GM04503 (cell line): ENCODE results near the gene PRPF40A.

Experiments used
- DNase-seq: peaks from one replicate; pipeline ENCODE4 v3.0.0-alpha.2; 2012; ENCODE audit warnings: low read depth

The PRPF40A gene

GRCh38 chr2:152716805-152717227, 445 bp downstream of the PRPF40A start:
- DNase-seq: no peak

- no peak for DNase-seq
Observed at GRCh38 chr2:152715854-152716428, 1.3 kb downstream of the PRPF40A start.

DNA sequence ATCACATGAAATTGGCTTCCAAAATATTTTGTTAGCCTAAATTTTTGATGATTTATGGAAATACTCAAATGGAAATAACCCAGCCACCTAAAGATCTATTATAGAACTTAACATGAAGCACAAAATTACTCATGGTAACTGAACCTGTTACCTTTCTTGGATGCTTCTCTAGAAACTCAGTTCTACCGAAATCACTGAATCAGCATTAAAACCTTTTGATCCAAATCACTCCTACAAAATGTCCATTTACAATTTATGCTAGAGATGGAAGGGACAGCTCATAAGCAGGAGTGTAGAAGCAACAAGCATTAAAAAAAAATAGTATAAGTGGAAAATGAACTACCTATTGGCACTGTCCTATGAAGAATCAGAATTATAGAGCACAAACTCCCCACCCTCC, 2.1 kb downstream of the PRPF40A start:
- no peak for DNase-seq

GRCh38 chr2:152710713-152711112, 6.5 kb downstream of the PRPF40A start:
- no peak for DNase-seq

DNA sequence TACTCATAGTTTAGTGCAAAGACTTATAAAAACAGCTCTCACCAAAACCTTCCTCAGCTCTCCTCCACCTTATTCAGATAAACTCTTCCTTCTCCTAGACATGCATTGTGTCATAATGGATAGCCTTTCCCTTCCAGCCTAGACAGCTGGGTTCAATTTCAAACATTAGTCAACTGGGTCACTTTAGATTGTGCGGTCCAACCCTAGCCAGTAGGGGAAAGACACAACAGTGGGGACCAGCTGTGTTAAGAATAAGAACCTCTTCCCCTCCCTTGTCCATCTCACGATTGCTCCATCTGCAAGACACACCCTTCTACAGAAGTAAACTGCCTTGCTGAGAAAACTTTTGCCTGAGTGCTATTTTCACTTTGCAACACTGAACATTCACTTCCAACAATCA, 8.5 kb downstream of the PRPF40A start:
- no peak for DNase-seq

- DNase-seq: no peak
Observed at GRCh38 chr2:152706477-152707021, 10.7 kb downstream of the PRPF40A start.

- DNase-seq: no peak
Observed at GRCh38 chr2:152701198-152701597, 16.1 kb downstream of the PRPF40A start.

DNA sequence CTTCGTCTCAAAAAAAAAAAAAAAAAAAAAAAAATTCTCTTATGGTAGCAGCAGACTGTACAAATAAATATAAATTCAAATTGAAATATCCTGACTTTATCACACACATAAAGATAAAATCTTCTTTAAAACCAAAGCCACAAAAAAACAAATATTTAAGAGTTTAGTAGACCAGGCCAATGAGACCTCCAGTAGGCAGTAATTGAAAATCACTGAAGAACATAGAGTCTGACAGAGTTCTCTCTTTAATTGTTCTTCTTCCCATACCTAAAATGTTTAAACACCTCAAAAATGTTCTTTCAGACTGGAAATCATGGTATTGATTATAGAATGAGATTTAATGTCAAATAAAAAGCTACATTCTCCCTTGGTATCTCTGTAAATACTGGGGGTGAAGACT, 20.8 kb downstream of the PRPF40A start:
- peak; percentile 9 for DNase-seq

DNA sequence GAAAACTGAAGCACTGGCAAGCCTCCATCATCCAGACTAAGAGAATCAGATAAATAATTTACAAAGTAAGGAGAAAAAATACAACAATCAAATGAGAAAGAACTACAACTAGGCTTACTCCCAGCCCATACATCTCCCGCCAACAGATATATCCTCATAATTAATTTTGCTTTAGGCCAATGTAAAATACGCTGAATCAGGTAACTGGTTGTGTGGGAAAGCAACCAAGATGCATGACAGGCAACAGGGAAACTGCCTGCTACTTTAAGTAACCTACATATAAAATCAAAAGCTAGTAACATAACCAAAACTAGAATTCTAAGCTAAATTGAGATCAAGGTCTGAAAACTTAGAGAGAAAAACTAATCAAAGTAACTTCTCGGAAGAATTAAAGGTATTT, 21.5 kb downstream of the PRPF40A start:
- no peak for DNase-seq

- DNase-seq: peak; percentile 17
Observed at GRCh38 chr2:152694161-152694661, 23.1 kb downstream of the PRPF40A start.

GRCh38 chr2:152693033-152693432, 24.2 kb downstream of the PRPF40A start:
- no peak for DNase-seq

- no peak for DNase-seq
Observed at GRCh38 chr2:152686321-152686720, 30.9 kb downstream of the PRPF40A start.

- DNase-seq: no peak
Observed at GRCh38 chr2:152683400-152683799, 33.9 kb downstream of the PRPF40A start.

DNA sequence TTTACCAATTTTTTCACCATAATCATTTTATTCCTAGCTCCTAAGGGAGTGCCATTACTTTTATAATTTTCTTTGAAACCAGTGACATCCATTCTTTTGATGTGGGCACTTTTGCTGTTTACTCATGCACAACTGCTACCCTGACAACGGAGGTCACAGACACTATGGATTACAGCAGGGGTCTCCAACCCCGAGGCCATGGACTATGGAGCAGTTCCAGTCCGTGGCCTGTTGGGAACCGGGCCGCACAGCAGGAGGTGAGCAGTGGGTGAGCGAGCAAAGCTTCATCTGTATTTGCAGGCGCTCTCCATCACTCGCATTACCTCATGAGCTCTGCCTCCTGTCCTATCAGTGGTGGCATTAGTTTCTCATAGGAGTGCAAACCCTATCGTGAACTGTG, 34.6 kb downstream of the PRPF40A start:
- DNase-seq: no peak

DNA sequence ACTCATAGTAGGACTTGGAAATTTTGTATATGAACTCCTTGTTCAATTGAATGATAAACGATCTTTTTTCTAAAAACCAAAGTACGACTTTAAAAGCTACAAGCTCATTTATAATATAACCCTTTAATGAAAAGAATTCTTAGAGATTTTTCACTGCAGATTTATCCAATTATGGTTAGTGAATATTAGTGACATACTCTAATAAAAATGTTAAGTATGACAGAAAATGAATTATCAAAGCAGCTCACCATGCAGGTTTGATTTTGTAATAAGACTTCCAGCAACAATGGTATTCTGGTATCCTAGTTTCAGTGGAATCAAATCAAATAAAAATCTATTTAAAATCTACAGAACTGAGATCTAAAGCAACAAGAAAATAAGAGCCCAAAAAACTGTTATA, 38.5 kb downstream of the PRPF40A start:
- no peak for DNase-seq

- DNase-seq: no peak
Observed at GRCh38 chr2:152676461-152676860, 40.8 kb downstream of the PRPF40A start.

DNA sequence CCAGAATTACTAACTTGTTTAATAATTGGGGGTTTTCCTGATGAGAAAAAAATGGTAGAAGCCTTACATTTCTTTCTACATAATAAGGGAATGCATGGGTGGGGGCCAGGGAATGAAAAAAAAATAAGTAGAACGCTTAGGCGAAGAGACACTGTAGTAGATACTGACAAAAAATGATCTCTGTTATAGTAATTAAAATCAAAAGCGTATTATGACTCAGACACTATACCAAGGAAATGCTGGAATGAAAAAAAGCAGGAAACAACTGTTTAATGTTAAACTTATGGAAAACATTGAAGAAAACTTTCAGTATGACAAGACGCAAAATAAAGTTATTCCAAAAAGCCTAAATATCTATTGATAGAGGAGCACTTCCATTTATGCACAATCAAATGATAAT, 42.9 kb downstream of the PRPF40A start:
- DNase-seq: no peak

- no peak for DNase-seq
Observed at GRCh38 chr2:152664725-152665124, 52.5 kb downstream of the PRPF40A start.

GRCh38 chr2:152661076-152661475, 56.2 kb downstream of the PRPF40A start:
- no peak for DNase-seq

DNA sequence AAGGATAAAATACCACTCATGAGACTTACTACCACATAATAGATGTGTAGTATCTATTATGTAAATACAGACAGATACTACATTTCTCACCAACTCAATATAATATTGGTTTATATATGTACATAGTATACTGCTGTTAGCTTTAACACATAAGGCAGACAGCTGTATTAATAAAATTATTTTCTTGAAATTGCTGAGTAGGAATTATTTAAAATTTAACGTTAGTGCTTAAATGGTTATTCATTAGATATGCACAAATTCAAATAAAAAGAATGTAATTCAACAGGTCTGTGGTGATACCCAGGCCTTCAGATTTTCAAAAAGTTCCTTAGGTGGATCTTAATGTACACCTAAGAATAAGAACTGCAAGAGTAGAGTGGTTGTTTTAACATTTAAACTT, 59.0 kb downstream of the PRPF40A start:
- no peak for DNase-seq

GRCh38 chr2:152657043-152657442, 60.2 kb downstream of the PRPF40A start:
- no peak for DNase-seq

GRCh38 chr2:152655880-152656279, 61.4 kb downstream of the PRPF40A start:
- no peak for DNase-seq

- DNase-seq: no peak
Observed at GRCh38 chr2:152651834-152652233, 65.4 kb downstream of the PRPF40A start.

- no peak for DNase-seq
Observed at GRCh38 chr2:152650768-152651371, 66.4 kb downstream of the PRPF40A start.
